ENCODE measurements around the gene PLCG2. TPM values are rescaled to one million over a fixed set of nuclear protein-coding genes. Genes with fewer than 3 reads are reported as not detected.

The PLCG2 gene
- total and polyA plus RNA-seq, 9 donors = 3.3 to 16.4 (median 5.6) TPM

DNA sequence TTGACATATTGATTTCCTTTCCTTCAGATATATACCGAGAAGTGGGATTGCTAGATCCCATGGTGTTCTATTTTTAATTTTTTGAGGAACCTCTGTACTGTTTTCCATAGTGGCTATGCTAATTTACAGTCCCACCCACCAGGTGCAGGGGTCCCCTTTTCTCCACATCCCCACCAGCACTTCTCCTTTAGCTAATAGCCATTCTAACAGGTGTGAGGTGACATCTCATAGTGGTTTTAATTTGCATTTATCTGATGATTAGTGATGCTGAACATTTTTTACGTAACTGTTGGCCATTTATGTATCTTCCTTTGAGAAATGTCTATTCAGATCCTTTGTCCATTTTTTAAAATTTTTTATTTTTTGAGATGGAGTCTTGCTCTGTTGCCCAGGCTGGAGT lies 138.3 kb downstream of the PLCG2 start:
- H3K27ac ChIP-seq = no peak overlapping the region
- intact Hi-C loops (cut with DNase I) = no loop called here
- H3K36me3 ChIP-seq = no peaks in the 10 kb centered on the region
- no peaks in the 10 kb centered on the region for H3K4me1 ChIP-seq (ENCODE audit: insufficient read depth)
- no peak overlapping the region for H3K4me3 ChIP-seq
- no peaks in the 10 kb centered on the region for H3K27me3 ChIP-seq
- 87 to 90% (median 88%) methylated on average over 2 of the region's 2 CpGs for WGBS, 3 donors
- H3K9me3 ChIP-seq = no peaks in the 10 kb centered on the region
- TF ChIP-seq, protein P1, sequence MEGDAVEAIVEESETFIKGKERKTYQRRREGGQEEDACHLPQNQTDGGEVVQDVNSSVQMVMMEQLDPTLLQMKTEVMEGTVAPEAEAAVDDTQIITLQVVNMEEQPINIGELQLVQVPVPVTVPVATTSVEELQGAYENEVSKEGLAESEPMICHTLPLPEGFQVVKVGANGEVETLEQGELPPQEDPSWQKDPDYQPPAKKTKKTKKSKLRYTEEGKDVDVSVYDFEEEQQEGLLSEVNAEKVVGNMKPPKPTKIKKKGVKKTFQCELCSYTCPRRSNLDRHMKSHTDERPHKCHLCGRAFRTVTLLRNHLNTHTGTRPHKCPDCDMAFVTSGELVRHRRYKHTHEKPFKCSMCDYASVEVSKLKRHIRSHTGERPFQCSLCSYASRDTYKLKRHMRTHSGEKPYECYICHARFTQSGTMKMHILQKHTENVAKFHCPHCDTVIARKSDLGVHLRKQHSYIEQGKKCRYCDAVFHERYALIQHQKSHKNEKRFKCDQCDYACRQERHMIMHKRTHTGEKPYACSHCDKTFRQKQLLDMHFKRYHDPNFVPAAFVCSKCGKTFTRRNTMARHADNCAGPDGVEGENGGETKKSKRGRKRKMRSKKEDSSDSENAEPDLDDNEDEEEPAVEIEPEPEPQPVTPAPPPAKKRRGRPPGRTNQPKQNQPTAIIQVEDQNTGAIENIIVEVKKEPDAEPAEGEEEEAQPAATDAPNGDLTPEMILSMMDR (IDR thresholded peaks at IDR 0.05) = no peak
- TF ChIP-seq POLR2A (IDR thresholded peaks at IDR 0.05) (no peak), EP300 (IDR thresholded peaks at IDR 0.05) (no peak)
- DNase-seq = no peak

DNA sequence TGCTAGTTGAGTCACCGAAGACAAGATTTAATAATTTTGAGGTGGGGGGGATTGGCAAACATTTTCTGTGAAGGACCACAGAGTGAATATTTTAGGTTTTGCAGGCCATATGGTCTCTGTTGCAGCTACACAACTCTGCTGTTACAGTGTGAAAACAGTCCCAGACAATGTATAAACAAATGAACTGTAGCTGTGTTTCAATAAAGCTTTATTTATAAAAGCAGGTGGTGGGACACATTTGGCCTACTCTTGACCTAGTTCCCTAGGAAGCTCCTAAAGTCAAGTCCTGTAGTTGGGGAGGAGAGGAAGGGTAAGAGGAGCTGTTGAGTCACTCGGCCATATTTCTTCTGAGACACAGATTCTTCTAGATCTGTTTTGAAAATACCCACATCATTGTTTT lies 139.8 kb downstream of the PLCG2 start:
- H3K27me3 ChIP-seq = no peaks in the 10 kb centered on the region
- H3K4me3 ChIP-seq = no peak overlapping the region
- 53 to 74% (median 54%) methylated on average over 2 of the region's 2 CpGs for WGBS, 3 donors
- H3K36me3 ChIP-seq = no peaks in the 10 kb centered on the region
- H3K9me3 ChIP-seq = no peaks in the 10 kb centered on the region
- H3K4me1 ChIP-seq (ENCODE audit: insufficient read depth) = no peaks in the 10 kb centered on the region
- intact Hi-C loops (cut with DNase I) = no loop called here
- no peak for DNase-seq
- TF ChIP-seq POLR2A (IDR thresholded peaks at IDR 0.05) (no peak), EP300 (IDR thresholded peaks at IDR 0.05) (no peak)
- TF ChIP-seq, protein P1 (IDR thresholded peaks at IDR 0.05) = no peak
- no peak overlapping the region for H3K27ac ChIP-seq

DNA sequence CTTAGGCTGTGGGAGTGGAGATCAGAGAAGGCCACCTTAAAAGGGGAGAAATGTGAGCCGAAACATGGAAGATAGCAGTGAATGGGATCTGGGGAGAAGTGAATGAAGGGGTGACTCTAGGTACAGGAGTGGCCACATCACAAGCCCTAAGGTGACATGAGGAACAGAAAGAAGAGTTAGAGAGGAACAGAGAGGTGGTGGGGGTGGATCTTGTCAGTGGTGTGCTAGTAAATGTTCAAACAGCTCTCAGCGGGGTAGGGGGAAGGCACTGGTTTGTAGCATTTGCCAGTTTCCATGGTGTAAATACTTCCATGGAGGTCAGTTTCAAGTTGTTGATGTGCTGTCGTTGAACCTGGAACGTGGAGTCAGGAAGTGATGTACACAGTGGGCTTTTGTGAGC lies 141.4 kb downstream of the PLCG2 start:
- 89 to 92% (median 91%) methylated on average over 4 of the region's 4 CpGs for WGBS, 3 donors
- H3K4me1 ChIP-seq (ENCODE audit: insufficient read depth) = no peaks in the 10 kb centered on the region
- no peaks in the 10 kb centered on the region for H3K27me3 ChIP-seq
- no peak for DNase-seq
- TF ChIP-seq, protein P1 (IDR thresholded peaks at IDR 0.05) = no peak
- no peak for TF ChIP-seq POLR2A (IDR thresholded peaks at IDR 0.05)
- H3K9me3 ChIP-seq = no peaks in the 10 kb centered on the region
- intact Hi-C loops (cut with DNase I) = no loop called here
- H3K4me3 ChIP-seq = no peak overlapping the region
- H3K36me3 ChIP-seq = no peaks in the 10 kb centered on the region
- H3K27ac ChIP-seq = no peak overlapping the region

DNA sequence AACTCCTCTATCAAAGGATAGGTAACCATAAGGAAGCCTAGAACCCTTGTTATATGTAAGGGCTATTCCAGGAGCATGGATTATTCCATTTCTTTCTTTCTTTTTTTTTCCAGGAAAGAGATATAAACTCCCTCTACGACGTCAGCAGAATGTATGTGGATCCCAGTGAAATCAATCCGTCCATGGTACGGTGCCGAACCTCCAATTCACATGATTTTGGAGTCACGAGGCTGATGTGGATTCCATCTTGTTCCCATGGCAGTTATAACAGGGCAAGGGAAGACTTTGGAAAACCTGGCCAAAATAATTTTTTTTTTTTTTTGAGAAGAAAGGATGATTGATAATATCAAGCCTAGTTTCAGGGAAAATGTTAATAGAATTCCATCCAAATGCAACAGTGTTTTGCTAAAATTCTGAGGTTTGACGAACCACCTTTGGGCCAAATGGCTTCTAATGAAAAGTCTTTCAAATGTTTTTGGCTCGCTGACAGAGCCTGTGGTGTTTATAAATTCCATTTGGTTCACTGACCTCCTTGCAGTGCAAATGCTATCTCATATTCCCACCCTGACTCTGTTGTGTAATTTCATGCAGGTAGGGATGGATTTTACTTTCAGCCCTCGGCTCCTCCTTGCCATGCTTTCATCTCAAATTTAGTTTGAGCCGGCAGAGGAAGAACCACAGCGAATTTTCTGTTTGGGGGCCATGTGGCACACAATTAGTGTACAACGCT lies 142.2 kb downstream of the PLCG2 start:
- 40 to 58% (median 46%) methylated on average over 12 of the region's 12 CpGs for WGBS, 3 donors
- TF ChIP-seq, protein P1 (IDR thresholded peaks at IDR 0.05) = no peak
- TF ChIP-seq EP300 (IDR thresholded peaks at IDR 0.05) (no peak), POLR2A (IDR thresholded peaks at IDR 0.05) (no peak)
- no peak overlapping the region for H3K27ac ChIP-seq
- intact Hi-C loops (cut with DNase I) = no loop called here
- H3K4me1 ChIP-seq (ENCODE audit: insufficient read depth) = no peaks in the 10 kb centered on the region
- DNase-seq = no peak
- no peaks in the 10 kb centered on the region for H3K27me3 ChIP-seq
- H3K36me3 ChIP-seq = no peaks in the 10 kb centered on the region
- no peaks in the 10 kb centered on the region for H3K9me3 ChIP-seq
- no peak overlapping the region for H3K4me3 ChIP-seq

Measured in ovary (tissue), 9 donors.